ENCODE measurements around the gene KRTAP10-7. TPM values are rescaled to one million over a fixed set of nuclear protein-coding genes. Genes with fewer than 3 reads are reported as not detected.

KRTAP10-7 gene
- total and polyA plus RNA-seq, 3 donors from 2014 or later = 0.31 TPM; not detected in 2

DNA sequence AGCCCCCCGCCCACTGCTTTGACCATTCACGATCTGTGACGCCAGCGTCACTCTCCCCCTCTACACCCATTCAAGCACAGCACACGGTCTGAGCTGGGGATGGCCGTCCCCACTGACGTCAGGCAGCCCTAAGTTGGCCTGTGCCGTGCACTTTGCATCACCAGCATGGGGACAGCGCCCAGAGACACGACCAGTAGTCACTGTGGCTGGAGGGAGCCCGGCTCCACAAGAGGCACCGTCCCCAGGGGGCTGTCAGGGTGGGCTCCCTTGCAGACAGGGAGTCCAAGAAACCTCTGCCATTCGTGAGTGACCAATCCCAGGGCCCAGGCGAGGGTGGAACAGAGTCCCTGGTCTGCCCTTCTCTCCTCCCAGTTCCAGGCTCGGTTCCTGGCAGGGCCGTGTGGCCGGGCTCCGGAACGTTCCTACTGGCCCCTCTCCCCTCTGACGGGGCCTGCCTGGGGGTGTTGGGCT lies 13.8 kb downstream of the KRTAP10-7 start:
- WGBS, 2 donors = 77 to 80% methylated on average over 8 to 20 of the region's 20 CpGs
- no peaks in the 10 kb centered on the region for H3K36me3 ChIP-seq (ENCODE audit: low read depth, missing control alignments)
- no peak for DNase-seq
- no peaks in the 10 kb centered on the region for H3K27me3 ChIP-seq
- H3K27ac ChIP-seq = no peak overlapping the region
- H3K9me3 ChIP-seq = no peaks in the 10 kb centered on the region
- H3K4me1 ChIP-seq = no peaks in the 10 kb centered on the region
- intact Hi-C loops (cut with DNase I; ENCODE audit: low total_unique reads) = no loop called here
- no peak overlapping the region for H3K4me3 ChIP-seq
- TF ChIP-seq, protein P1, sequence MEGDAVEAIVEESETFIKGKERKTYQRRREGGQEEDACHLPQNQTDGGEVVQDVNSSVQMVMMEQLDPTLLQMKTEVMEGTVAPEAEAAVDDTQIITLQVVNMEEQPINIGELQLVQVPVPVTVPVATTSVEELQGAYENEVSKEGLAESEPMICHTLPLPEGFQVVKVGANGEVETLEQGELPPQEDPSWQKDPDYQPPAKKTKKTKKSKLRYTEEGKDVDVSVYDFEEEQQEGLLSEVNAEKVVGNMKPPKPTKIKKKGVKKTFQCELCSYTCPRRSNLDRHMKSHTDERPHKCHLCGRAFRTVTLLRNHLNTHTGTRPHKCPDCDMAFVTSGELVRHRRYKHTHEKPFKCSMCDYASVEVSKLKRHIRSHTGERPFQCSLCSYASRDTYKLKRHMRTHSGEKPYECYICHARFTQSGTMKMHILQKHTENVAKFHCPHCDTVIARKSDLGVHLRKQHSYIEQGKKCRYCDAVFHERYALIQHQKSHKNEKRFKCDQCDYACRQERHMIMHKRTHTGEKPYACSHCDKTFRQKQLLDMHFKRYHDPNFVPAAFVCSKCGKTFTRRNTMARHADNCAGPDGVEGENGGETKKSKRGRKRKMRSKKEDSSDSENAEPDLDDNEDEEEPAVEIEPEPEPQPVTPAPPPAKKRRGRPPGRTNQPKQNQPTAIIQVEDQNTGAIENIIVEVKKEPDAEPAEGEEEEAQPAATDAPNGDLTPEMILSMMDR (IDR thresholded peaks at IDR 0.05) = no peak
- no peak for TF ChIP-seq POLR2A (IDR thresholded peaks at IDR 0.05)

DNA sequence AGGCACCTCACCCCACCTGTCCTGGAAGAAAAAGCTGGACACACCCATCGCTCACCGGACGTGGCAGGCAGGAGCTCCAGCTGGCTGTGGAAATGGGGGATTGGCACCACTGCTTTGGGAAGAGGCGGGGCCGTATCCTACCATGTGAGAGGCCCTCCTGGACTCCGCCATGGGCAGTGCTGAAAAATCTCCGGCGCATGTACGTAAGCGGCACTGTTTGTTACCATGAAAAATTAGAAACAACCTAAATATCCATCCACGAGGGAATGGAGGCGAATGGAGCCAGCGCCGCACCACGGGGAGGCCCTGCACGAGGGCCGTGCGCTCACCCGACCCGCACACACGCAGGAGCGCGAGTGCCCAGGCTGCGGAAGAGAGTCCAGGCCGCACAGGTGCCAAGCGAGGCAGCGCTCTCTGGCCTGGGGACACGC lies 14.6 kb downstream of the KRTAP10-7 start:
- DNase-seq = no peak
- Histone ChIP-seq H3K4me3 (no peak overlapping the region), H3K27me3 (no peaks in the 10 kb centered on the region), H3K27ac (no peak overlapping the region), H3K9me3 (no peaks in the 10 kb centered on the region), H3K4me1 (no peaks in the 10 kb centered on the region), H3K36me3 (ENCODE audit: low read depth, missing control alignments) (no peaks in the 10 kb centered on the region)
- no peak for TF ChIP-seq POLR2A (IDR thresholded peaks at IDR 0.05)
- TF ChIP-seq, protein P1 (IDR thresholded peaks at IDR 0.05) = no peak
- WGBS, 2 donors = 60 to 76% methylated on average over 24 to 28 of the region's 28 CpGs
- intact Hi-C loops (cut with DNase I; ENCODE audit: low total_unique reads) = no loop called here

DNA sequence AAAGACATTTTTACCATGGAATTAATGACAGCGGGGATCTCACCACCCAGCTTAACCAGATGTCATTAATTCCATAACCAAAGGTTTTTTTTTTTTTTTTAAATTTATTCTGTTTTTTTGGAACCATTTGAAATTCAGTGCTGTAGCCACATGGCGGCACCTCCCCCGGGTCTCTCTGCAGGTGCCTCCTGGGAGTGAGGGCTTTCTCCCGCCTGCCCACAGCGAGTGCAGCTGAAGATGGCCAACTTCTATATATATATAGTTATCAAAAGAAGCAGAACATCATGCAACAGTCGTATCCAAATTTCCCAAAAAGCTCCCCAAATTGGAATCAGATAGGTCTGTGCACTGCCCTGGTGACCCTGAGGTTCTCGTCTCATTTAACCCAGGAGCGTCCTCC lies 15.1 kb downstream of the KRTAP10-7 start:
- Histone ChIP-seq H3K4me3 (no peak overlapping the region), H3K27me3 (no peaks in the 10 kb centered on the region), H3K36me3 (ENCODE audit: low read depth, missing control alignments) (no peaks in the 10 kb centered on the region), H3K9me3 (no peaks in the 10 kb centered on the region), H3K4me1 (no peaks in the 10 kb centered on the region), H3K27ac (no peak overlapping the region)
- WGBS, 2 donors = 66 to 71% methylated on average over 8 of the region's 8 CpGs
- DNase-seq = no peak
- intact Hi-C loops (cut with DNase I; ENCODE audit: low total_unique reads) = no loop called here
- TF ChIP-seq POLR2A (IDR thresholded peaks at IDR 0.05) = no peak
- TF ChIP-seq, protein P1 (IDR thresholded peaks at IDR 0.05) = no peak

DNA sequence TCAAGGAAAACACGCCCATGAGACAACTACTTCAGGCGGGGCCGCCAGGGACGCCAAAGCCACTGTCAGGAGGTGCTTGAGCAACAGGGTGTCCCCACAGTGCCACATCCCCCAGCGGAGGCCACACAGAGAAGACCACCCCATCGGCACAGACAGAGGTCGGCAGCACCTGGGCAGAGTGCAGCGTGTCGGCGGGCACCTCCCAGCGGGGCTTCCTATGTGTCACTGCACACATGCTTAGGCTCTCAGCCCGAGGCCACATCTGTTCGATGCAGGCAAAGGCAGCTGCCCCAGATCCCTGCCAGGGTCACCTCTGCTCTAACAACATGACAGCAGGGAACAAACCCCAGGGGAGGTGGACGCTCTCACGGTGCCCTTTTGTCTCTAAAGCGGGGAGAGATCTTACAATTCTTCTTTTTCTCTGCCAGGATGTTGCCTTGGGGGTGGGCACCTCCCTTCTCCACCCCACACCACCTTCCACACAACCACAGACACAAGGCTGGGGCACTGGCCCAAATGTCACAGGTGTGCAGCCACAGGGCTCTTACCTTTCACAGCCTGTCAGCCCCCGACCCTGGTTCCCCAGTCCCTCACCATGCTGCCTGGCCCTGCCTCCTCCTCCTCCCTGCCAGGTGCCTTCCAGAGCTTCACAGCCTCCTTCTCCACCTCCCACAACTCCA lies 15.7 kb downstream of the KRTAP10-7 start:
- no peaks in the 10 kb centered on the region for H3K27me3 ChIP-seq
- no peak for DNase-seq
- intact Hi-C loops (cut with DNase I; ENCODE audit: low total_unique reads) = no loop called here
- no peak overlapping the region for H3K27ac ChIP-seq
- 58 to 85% methylated on average over 7 to 16 of the region's 17 CpGs for WGBS, 2 donors
- TF ChIP-seq, protein P1 (IDR thresholded peaks at IDR 0.05) = no peak
- no peaks in the 10 kb centered on the region for H3K9me3 ChIP-seq
- no peaks in the 10 kb centered on the region for H3K36me3 ChIP-seq (ENCODE audit: low read depth, missing control alignments)
- H3K4me3 ChIP-seq = no peak overlapping the region
- no peaks in the 10 kb centered on the region for H3K4me1 ChIP-seq

DNA sequence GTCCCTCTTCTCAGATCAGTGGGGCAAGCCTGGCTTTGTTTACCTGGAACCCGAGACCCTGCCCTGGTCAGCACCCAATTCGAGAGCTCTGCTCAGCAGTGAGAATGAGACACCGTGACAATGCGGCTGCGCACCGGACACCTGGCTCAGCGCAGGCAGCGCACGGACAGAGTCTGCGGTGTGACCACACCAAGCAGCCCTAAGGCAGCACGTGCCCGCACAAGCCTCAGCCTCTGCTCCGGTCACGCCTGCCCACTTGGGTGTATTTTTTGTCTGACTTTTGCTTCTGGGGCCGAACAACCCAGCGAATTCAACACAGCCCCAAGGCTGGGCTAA lies 16.2 kb downstream of the KRTAP10-7 start:
- WGBS, 2 donors = 82 to 91% methylated on average over 15 to 16 of the region's 16 CpGs
- Histone ChIP-seq H3K4me3 (no peak overlapping the region), H3K9me3 (no peaks in the 10 kb centered on the region), H3K36me3 (ENCODE audit: low read depth, missing control alignments) (no peaks in the 10 kb centered on the region), H3K4me1 (no peaks in the 10 kb centered on the region), H3K27me3 (no peaks in the 10 kb centered on the region), H3K27ac (no peak overlapping the region)
- TF ChIP-seq, protein P1 (IDR thresholded peaks at IDR 0.05) = no peak
- TF ChIP-seq POLR2A (IDR thresholded peaks at IDR 0.05) = no peak
- no peak for DNase-seq
- intact Hi-C loops (cut with DNase I; ENCODE audit: low total_unique reads) = no loop called here
